ENCODE data around the gene GPATCH8. TPM values are rescaled to one million over a fixed set of nuclear protein-coding genes. Genes with fewer than 3 reads are reported as not detected.
"Not testable (repeated sequence)": the region's sequence is repeated elsewhere in the genome, so short reads cannot be mapped to it uniquely, and the experiment has no call there.

Gene GPATCH8
- polyA plus RNA-seq, 1 donor (not counting 4 experiments of a cell fraction or from before 2014, with no cell fraction given), result 15.1 TPM

DNA sequence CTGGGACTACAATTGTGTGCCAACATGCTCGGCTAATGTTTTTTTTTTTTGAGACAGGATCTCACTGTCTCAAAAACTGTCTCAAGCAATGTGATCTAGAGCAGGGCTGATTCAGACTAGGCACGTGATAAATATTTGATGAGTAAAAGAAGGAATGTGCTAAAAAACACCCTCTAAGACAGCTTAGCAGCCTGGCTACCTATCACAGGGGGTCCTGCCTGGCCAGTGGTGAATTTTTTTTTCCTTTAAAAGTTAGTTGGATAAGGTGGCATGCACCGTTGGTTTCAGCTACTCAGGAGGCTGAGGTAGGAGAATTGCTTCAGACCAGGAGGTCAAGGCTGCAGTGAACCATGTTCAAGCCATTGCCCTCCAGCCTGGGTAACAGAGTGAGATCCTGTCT is 14.8 kb upstream of the GPATCH8 start:
- H3K4me2 ChIP-seq (ENCODE audit: control insufficient read depth, extremely low read depth, insufficient read depth, low read depth, low read length), result no peak overlapping the region

DNA sequence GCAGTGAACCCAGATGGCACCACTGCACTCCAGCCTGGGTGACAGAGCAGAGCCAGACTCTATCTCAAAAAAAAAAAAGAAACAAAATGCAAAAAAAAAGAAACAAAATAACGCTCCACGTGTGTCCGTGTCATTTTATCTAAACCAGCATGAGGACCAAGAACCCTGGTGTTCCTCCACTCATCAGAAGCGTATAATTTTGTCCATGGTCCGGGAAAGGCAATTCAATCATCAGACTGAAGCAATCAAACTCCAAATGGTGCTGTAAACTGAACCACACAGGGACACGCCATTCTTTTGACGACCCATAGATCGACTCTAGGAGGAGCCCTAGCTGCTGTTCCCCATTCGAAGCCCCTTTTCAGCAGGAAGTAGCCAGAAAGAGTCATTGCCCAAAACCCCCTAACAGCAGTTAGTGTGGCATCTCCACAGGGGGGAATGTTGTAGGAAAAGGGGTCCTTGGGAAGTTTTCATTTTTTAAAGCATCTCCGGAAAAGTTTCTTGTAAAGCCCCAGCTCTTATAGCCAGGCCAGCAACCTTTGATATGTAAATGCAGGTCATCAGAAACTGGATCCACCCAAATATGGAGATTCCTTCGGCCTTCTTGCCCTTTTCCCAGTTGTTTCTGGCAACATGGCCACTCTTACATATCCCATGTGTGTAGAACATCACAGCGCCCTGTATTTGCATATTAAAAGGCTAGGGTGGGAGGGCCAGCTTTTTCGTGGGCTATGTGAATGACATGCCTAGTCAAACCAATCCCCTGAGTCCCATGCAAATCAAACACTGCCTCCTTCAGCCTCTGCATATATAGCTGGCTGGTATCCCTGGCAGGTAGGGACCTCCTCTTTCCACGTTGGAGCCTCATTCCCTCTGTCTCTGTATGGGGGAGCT is 8.3 kb upstream of the GPATCH8 start:
- FAIRE-seq; H3K4me3 ChIP-seq (ENCODE audit: control insufficient read depth in 2 of 3, extremely low read depth in 1 of 3, insufficient read depth in 2 of 3, low read depth in 1 of 3, low read length in 3 of 3); H3K27ac ChIP-seq (ENCODE audit: control insufficient read depth, insufficient read depth, low read length); H3K9me3 ChIP-seq (ENCODE audit: control insufficient read depth, low read depth, low read length); H3K79me2 ChIP-seq (ENCODE audit: control insufficient read depth, insufficient read depth, low read length); dilution Hi-C loops (cut with MboI; ENCODE audit: extremely low pct_ligation_motif_present, low sequenced_read_pairs); H3K9me1 ChIP-seq (ENCODE audit: control insufficient read depth, extremely low read depth, insufficient read depth, low read length); H3K9ac ChIP-seq (ENCODE audit: control insufficient read depth, extremely low read depth, insufficient read depth, low read length); H2AFZ ChIP-seq (ENCODE audit: control insufficient read depth, low read length); H3K4me1 ChIP-seq (ENCODE audit: control insufficient read depth, extremely low read depth, insufficient read depth, low read length); H3K36me3 ChIP-seq (ENCODE audit: control insufficient read depth in 2 of 2, extremely low read depth in 1 of 2, insufficient read depth in 2 of 2, low read length in 2 of 2); H4K20me1 ChIP-seq (ENCODE audit: control insufficient read depth, extremely low read depth, insufficient read depth, low read length); H3K4me2 ChIP-seq (ENCODE audit: control insufficient read depth, extremely low read depth, insufficient read depth, low read depth, low read length); DNase-seq (ENCODE audit: low read depth, low spot score); H3K27me3 ChIP-seq (ENCODE audit: control insufficient read depth, extremely low read depth, insufficient read depth, low read length): not testable (repeated sequence)

More for the DNA sequence above, 14.8 kb upstream of the GPATCH8 start:
- DNase-seq (ENCODE audit: low read depth, low spot score), result no peak
- Histone ChIP-seq H3K79me2 (ENCODE audit: control insufficient read depth, insufficient read depth, low read length) (no peaks in the 10 kb centered on the region), H3K9me1 (ENCODE audit: control insufficient read depth, extremely low read depth, insufficient read depth, low read length) (no peaks in the 10 kb centered on the region), H3K9ac (ENCODE audit: control insufficient read depth, extremely low read depth, insufficient read depth, low read length) (no peak overlapping the region), H4K20me1 (ENCODE audit: control insufficient read depth, extremely low read depth, insufficient read depth, low read length) (no peaks in the 10 kb centered on the region), H3K27ac (ENCODE audit: control insufficient read depth, insufficient read depth, low read length) (no peak overlapping the region), H2AFZ (ENCODE audit: control insufficient read depth, low read length) (no peak overlapping the region), H3K9me3 (ENCODE audit: control insufficient read depth, low read depth, low read length) (no peaks in the 10 kb centered on the region), H3K4me3 (ENCODE audit: control insufficient read depth in 2 of 3, extremely low read depth in 1 of 3, insufficient read depth in 2 of 3, low read depth in 1 of 3, low read length in 3 of 3) (no peak overlapping the region), H3K36me3 (ENCODE audit: control insufficient read depth in 2 of 2, extremely low read depth in 1 of 2, insufficient read depth in 2 of 2, low read length in 2 of 2) (no peaks in the 10 kb centered on the region), H3K27me3 (ENCODE audit: control insufficient read depth, extremely low read depth, insufficient read depth, low read length) (no peaks in the 10 kb centered on the region), H3K4me1 (ENCODE audit: control insufficient read depth, extremely low read depth, insufficient read depth, low read length) (no peaks in the 10 kb centered on the region)
- FAIRE-seq, result no peak
- TF ChIP-seq EZH2 (IDR thresholded peaks at IDR 0.05; ENCODE audit: low read length), result no peak
- TF ChIP-seq, protein P1, sequence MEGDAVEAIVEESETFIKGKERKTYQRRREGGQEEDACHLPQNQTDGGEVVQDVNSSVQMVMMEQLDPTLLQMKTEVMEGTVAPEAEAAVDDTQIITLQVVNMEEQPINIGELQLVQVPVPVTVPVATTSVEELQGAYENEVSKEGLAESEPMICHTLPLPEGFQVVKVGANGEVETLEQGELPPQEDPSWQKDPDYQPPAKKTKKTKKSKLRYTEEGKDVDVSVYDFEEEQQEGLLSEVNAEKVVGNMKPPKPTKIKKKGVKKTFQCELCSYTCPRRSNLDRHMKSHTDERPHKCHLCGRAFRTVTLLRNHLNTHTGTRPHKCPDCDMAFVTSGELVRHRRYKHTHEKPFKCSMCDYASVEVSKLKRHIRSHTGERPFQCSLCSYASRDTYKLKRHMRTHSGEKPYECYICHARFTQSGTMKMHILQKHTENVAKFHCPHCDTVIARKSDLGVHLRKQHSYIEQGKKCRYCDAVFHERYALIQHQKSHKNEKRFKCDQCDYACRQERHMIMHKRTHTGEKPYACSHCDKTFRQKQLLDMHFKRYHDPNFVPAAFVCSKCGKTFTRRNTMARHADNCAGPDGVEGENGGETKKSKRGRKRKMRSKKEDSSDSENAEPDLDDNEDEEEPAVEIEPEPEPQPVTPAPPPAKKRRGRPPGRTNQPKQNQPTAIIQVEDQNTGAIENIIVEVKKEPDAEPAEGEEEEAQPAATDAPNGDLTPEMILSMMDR (optimal IDR thresholded peaks at IDR 0.05 in 1 of 3, IDR thresholded peaks at IDR 0.05 in 1 of 3, conservative IDR thresholded peaks at IDR 0.05 in 1 of 3; ENCODE audit: extremely low read depth in 1 of 3, insufficient read depth in 2 of 3, low read length in 3 of 3), result no peak
- dilution Hi-C loops (cut with MboI; ENCODE audit: extremely low pct_ligation_motif_present, low sequenced_read_pairs), result no loop called here

DNA sequence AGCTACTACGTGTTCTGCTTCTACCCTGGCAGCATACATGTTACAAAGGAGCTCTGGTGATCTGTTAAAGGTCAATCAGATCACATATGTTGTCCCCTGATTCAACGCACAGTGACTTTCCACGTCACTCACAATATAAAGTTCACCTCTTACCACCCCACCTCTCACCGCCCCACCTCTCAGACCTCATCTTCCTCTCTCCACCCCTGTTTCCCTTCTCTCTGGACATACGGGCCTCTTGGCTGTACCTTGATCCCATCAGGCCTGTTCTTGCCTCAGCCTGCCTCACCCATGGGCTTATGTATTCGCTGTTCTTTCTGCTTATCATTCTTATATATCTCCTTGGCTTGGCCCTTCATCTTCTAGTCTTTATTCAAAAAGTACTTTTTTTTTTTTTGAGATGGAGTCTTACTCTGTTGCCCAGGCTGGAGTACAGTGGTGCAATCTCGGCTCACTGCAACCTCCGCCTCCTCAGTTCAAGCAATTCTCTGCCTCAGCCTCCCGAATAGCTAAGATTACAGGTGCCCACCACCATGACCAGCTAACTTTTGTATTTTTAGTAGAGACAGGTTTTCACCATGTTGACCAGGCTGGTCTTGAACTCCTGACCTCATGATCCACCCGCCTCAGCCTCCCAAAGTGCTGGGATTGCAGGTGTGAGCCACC is 3.9 kb upstream of the GPATCH8 start:
- H3K79me2 ChIP-seq (ENCODE audit: control insufficient read depth, insufficient read depth, low read length), result peaks cover 11% of the 10 kb centered on the region
- H4K20me1 ChIP-seq (ENCODE audit: control insufficient read depth, extremely low read depth, insufficient read depth, low read length); H3K27ac ChIP-seq (ENCODE audit: control insufficient read depth, insufficient read depth, low read length); H3K9me1 ChIP-seq (ENCODE audit: control insufficient read depth, extremely low read depth, insufficient read depth, low read length); H3K4me3 ChIP-seq (ENCODE audit: control insufficient read depth in 2 of 3, extremely low read depth in 1 of 3, insufficient read depth in 2 of 3, low read depth in 1 of 3, low read length in 3 of 3); H3K36me3 ChIP-seq (ENCODE audit: control insufficient read depth in 2 of 2, extremely low read depth in 1 of 2, insufficient read depth in 2 of 2, low read length in 2 of 2); H3K27me3 ChIP-seq (ENCODE audit: control insufficient read depth, extremely low read depth, insufficient read depth, low read length); DNase-seq (ENCODE audit: low read depth, low spot score); H2AFZ ChIP-seq (ENCODE audit: control insufficient read depth, low read length); H3K4me1 ChIP-seq (ENCODE audit: control insufficient read depth, extremely low read depth, insufficient read depth, low read length); H3K4me2 ChIP-seq (ENCODE audit: control insufficient read depth, extremely low read depth, insufficient read depth, low read depth, low read length); H3K9me3 ChIP-seq (ENCODE audit: control insufficient read depth, low read depth, low read length); H3K9ac ChIP-seq (ENCODE audit: control insufficient read depth, extremely low read depth, insufficient read depth, low read length); dilution Hi-C loops (cut with MboI; ENCODE audit: extremely low pct_ligation_motif_present, low sequenced_read_pairs); FAIRE-seq: not testable (repeated sequence)

All from keratinocyte (primary cell).